Inferior parietal cortex (tissue), 1 donor: Measurements from ENCODE around the gene SYCP2L.
"Not testable (repeated sequence)": the region's sequence is repeated elsewhere in the genome, so short reads cannot be mapped to it uniquely, and the experiment has no call there.

Source experiments
- DNase-seq: peaks from one replicate; pipeline ENCODE4 v3.0.0-alpha.2; 2016; ENCODE audit errors: extremely low spot score

The SYCP2L gene

DNA sequence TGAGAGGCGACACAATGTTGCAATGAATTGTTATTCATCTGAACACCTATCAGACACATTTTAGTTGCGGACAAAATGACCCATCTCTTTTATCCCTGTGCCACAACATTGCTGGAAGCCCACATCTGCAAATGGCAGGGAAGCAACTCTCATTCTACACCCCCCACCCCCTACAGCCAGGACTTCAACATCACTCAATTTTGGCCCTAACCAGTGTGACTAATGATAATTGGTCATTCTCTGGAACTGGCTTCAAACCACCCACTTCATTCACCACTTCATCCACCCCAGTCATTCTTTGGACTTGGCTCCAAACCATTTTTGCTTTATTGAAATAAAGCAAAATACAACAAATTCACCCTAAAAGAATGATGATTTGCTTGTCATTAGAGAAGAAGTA, 6.5 kb upstream of the SYCP2L start:
- no peak for DNase-seq

DNA sequence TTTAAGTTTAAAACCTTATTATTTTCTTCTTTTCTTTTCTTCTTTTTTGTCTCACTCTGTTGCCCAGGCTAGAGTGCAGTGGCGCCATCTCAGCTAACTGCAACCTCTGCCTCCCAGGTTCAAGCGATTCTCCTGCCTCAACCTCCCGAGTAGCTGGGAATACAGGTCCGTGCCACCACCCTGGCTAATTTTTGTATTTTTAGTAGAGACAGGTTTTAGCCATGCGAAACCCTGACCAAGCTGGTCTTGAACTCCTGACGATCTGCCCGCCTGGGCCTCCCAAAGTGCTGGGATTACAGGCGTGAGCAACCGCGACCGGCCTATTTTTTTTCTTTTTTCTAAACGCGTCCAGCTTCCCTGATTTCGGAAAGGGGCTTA, 4.6 kb upstream of the SYCP2L start:
- DNase-seq: not testable (repeated sequence)

DNA sequence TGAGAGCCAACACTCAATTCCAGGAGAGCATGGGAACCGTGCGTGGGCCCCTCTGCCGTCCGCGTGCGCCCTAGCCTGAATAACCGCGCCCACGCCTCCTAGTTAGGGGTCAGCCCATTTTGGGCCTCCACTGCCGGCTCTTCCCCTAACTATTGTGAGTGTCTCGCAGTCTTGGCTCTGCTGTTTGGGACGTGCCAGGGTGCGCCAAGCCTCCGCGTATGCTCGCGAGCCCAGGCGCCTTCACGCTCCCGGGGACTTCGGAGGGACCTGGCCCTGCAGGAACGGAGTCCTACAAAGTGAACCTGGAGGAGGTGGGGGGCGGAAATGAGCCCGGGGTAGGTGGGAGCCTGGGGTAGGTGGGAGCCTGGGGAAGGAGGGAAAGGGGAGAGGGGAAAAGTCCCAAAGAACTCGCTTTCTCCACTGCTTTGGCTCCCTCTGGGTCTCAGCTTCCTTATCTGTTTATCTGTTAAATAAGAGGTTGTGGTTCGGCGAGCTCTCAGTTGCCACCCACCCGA, 4.1 kb upstream of the SYCP2L start:
- DNase-seq: no peak

DNA sequence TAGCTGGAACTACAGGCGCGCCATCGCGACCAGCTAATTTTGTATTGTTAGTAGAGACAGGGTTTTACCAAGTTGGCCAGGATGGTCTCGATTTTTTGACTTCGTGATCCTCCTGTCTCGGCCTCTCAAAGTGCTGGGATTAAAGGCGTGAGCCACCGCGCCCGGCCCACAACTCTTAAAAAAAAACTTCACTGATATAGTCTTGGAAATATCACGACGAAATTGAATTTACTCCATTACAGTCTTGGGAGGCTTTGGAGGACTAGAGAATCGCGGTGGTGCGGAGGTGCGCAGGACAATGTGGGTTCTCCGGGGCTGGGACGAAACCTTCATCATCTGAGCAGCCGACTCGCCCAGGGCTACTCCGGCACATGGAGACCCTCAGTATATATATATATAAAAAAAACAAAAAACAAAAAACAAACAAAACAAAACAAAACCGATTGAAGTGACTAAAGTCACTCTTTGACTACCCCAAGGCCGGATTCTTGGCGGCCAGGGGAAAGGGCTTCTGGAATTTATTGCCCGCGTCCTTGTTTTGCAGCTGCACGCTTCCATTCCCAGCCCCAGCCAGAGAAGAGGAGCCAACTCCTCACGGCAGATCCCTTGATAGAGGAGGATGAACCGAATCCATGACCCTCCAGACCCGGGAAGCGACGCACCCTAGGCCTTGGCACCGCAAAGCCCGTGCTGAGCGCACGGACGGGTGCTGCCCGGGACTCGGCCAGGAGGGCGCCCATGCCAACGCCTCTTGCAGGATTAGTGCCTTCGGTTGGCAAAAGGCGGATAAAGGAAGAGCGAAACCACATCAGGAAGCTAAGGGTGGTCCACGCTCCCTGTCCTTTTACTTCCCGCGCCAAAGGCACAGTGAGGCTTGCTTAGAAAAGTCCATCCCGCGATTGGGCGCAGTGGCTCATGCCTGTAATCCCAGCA, 3.3 kb upstream of the SYCP2L start:
- DNase-seq: no peak

DNA sequence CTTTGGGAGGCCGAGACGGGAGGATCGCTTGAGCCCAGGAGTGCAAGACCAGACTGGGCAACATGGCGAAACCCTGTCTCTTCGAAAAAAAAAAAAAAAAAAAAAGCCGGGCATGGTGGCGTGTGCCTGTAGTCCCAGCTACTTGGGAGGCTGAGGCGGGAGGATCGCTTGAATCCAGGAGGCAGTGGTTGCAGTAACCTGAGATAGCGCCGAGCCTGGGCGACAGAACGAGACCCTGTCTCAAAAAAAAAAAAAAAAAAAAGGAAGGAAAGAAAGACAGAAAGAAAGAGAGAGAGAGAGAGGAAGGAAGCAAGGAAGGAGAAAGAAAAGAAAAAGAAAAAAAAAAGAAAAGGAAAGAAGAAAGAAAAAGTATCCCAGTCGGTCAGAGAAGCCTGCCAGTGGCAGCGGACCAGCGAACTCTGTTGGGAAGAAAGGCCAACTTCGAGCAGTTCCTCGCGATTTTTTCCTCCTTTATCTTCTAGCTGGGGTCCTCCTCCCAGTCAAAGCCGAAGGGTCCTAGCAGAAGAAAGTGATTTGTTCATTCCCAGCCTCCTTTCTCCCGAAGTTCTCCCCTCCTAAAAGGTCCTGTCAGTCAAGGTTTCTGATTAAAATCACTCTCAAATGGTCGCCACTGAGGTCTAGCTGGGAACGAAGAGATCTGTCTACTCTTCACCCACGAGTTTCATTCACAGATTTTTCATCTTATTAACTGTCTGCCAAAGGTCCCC, 2.4 kb upstream of the SYCP2L start:
- no peak for DNase-seq

DNA sequence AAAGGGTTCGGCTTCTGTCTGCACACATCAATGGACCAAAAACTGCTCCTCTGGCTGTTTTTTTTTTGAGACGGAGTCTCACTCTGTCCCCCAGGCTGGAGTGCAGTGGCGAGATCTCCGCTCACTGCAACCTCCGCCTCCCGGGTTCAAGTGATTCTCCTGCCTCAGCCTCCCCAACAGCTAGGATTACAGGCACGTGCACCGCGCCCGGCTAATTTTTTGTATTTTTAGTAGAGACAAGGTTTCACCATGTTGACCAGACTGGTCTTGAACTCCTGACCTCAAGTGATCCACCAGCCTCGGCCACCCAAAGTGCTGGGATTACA, 524 bp upstream of the SYCP2L start:
- not testable (repeated sequence) for DNase-seq

- DNase-seq: no peak
Observed at GRCh38 chr6:10890151-10890550, 3.3 kb downstream of the SYCP2L start.

GRCh38 chr6:10891960-10892359, 5.1 kb downstream of the SYCP2L start:
- no peak for DNase-seq

- DNase-seq: no peak
Observed at GRCh38 chr6:10894958-10895357, 8.1 kb downstream of the SYCP2L start.

GRCh38 chr6:10896691-10897090, 9.8 kb downstream of the SYCP2L start:
- DNase-seq: no peak

GRCh38 chr6:10901770-10902169, 14.9 kb downstream of the SYCP2L start:
- DNase-seq: no peak

DNA sequence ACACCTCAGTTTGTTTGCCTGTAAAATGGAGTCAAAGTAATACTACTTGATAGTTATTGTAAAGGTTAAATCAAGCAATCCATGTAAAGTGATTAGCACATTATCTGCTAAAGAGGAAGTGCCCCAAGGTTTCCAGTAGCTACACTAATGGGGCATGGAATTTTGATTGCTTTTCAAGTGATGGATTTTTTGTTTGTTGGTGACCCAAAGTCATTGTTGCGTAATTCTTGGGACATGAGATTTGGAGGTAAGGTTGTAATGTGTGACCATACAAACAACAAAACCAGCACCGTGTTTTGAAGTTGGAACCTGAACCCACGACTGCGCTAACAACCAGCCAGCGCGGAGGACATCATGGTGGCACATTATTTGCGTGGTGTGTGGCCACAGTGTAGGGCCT, 17.2 kb downstream of the SYCP2L start:
- DNase-seq: no peak

DNA sequence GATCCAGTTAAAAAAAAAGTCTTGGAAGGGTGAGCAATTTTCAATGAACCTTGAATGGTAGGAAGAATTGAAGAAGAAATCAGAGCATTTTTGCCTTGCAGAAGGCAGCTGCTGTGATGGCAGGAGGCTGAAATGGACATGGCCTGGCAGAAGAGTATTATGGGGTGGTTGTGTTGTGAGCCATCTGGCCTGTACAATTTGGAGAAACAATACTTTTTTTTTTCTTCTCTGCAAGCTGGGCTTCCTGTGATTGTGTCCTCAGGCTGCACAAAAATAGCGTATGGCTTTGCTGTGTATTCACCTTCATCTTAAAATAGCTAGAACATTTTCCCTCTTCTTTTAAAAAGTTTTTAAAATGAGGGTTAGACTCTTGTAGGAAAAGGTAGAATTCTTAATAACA, 21.4 kb downstream of the SYCP2L start:
- DNase-seq: no peak

DNA sequence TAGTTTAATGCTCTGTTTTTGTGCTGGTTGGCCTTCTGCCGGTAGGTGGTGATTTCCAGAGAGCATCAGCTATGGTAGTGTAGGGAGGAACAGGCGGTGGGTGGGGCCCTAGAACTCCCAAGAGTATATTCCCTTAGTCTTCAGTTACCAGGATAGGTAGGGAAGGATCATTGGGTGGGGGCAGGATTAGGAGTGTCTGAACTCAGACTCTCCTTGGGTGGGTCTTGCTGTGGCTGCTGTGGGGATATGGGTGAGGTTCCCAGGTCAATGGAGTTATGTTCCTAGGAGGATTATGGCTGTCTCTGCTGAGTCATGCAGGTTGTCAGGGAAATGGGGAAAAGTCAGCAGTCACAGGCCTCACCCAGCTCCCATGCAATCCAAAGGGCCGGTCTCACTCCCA, 32.7 kb downstream of the SYCP2L start:
- not testable (repeated sequence) for DNase-seq

DNA sequence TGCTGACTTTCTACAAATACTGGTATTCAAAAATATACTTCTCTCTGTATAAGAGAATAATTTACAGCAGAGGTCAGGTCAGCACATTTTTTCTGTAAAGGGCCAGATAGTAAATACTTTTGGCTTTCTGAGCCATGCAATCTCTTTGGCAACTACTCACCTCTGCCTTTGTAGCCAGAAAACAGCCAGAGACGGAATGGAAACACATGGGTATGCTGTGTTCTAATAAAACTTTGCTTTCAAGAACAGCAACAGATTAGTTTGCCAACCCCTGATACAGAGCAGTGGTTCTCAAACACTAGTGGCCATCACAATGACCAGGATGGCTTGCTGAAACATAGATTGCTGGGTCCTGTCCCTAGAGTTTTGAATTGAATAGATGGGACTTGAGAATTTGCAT, 46.3 kb downstream of the SYCP2L start:
- DNase-seq: no peak

DNA sequence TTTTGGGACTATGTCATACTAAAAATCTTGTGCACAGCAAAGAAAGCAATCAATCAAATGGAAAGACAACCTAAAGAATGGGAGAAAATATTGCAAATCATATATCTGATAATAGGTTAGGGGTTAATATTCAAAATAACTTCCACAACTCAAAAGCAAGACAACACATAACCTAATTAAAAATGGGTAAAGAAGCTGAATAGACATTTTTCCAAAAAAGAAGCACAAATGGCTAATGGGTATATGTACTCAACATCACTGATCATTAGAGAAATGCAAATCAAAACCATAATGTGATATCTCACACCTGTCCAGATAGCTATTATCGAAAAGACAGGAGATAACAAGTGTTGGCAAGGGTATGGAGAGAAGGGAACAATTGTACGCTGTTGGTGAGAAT, 53.0 kb downstream of the SYCP2L start:
- no peak for DNase-seq

GRCh38 chr6:10945845-10946244, 59.0 kb downstream of the SYCP2L start:
- DNase-seq: no peak

- no peak for DNase-seq
Observed at GRCh38 chr6:10947966-10948365, 61.1 kb downstream of the SYCP2L start.

DNA sequence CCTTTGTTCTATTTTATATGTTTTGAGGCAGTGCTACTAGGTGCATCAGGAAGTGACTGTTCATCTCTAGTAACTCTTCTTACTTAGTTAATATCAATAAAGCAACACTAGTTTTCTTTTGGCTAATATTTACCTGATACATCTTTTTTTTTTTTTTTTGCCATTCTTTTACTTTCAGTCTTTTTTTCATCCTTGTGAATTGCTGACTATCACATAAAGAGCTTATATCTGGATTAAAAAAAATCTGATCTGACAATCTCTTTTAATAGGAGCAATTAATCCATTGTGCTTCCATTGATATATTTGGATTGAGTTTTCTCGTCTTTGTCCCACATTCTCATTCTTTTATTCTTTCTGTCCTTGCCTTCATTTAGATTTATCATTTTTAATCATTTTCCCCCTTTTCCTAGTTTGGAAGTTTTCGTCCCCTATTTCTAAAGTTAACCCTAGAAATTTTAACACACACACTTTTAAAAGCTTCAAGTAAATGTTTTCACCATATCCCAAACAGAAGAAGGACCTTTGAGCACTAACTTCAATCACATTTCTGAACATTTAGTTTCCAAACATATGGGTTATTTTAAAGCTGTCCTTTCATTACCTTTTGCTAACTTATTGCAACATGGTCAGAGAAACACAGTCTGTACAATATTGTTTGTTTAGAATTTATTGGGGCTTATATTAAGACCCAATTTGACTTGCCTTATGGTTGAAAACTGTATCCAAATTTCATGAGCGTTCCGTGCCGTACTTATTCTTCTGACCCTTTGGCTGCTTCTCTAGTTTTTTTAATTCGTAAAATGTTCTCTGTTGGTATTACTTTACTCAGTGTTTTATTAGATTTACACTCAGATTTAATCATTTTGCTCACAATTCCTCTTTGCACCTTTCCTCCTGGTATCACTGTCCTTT, 63.0 kb downstream of the SYCP2L start:
- no peak for DNase-seq

- peak; percentile 53 for DNase-seq
Observed at GRCh38 chr6:10951675-10952282, 64.9 kb downstream of the SYCP2L start.

DNA sequence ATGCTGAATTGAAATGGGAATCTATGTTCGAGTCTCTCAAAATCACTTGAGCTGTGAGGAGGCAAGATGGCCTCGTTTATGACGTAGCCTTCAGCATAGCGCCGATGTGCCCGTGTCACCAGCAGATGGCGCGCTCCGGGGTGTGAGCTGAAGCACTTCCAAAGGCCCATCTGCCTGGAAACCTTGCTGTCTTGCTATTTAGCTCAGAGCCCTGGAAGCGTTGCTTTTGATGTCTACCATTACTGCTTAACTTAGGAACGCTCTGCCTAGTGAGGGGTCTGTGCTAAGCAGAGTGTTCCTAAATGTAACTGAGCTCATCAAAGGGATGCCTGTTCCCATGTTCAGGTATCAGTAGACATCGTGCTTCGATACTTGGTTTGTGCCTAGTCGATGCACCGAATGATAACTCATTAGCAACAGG, 67.7 kb downstream of the SYCP2L start:
- peak; percentile 48 for DNase-seq
